H1 (cell line): ENCODE measurements around the gene INO80. TPM values are rescaled to one million over a fixed set of nuclear protein-coding genes. Genes with fewer than 3 reads are reported as not detected.

Experiments
- CTCF ChIA-PET: fragments of 300-600 bp; sonication (Branson Sonifier 250); formaldehyde crosslinking; loops from one replicate; lab custom pipeline; 2021; ENCODE audit not compliant: partially characterized antibody; lab: Charles Lee
- POLR2A ChIA-PET: fragments of 300-600 bp; sonication (Branson Sonifier 250); formaldehyde crosslinking; loops from one replicate; lab custom pipeline; 2021; ENCODE audit warnings: inconsistent platforms; ENCODE audit not compliant: partially characterized antibody; lab: Charles Lee
- DNase-seq, 2 experiments: peaks; one replicate each; pipeline versions ENCODE4 v3.0.0 to v3.0.0-alpha.2; 2010 to 2022; ENCODE audit warnings: low spot score in 2 of 2, low read depth in 1 of 2, mixed read lengths in 1 of 2
- FAIRE-seq: peaks from 2 replicates; lab custom pipeline; 2011; peaks lifted over from hg19 to GRCh38; lab: Jason Lieb, UNC
- H2AFZ ChIP-seq: 2 replicates; pipeline ENCODE4 v1.8.1; 2012; ENCODE audit warnings: low read length, inconsistent platforms
- H2AK5ac ChIP-seq: 2 replicates; pipeline ENCODE4 v1.6.1; 2013; ENCODE audit warnings: low read depth, low read length
- H2BK120ac ChIP-seq: replicated peaks from 2 replicates; pipeline ENCODE3; 2013; ENCODE audit warnings: low read depth, low read length, inconsistent platforms
- H2BK12ac ChIP-seq: 2 replicates; pipeline ENCODE4 v1.6.1; 2013; ENCODE audit warnings: low read depth, low read length
- H2BK15ac ChIP-seq: 2 replicates; pipeline ENCODE4 v1.6.1; 2013; ENCODE audit warnings: low read length
- H2BK20ac ChIP-seq: 2 replicates; pipeline ENCODE4 v1.6.1; 2013; ENCODE audit warnings: low read length
- H2BK5ac ChIP-seq: 2 replicates; pipeline ENCODE4 v1.6.1; 2013; ENCODE audit warnings: low read depth, low read length
- H3K14ac ChIP-seq: 2 replicates; pipeline ENCODE4 v1.6.1; 2013; ENCODE audit warnings: inconsistent platforms; ENCODE audit not compliant: insufficient read length
- H3K18ac ChIP-seq: 2 replicates; pipeline ENCODE4 v1.6.1; 2013; ENCODE audit warnings: low read length; ENCODE audit errors: extremely low read depth
- H3K23ac ChIP-seq: 2 replicates; pipeline ENCODE4 v1.6.1; 2013; ENCODE audit warnings: inconsistent platforms; ENCODE audit not compliant: insufficient read length
- H3K23me2 ChIP-seq: 2 replicates; pipeline ENCODE4 v1.6.1; 2013; ENCODE audit warnings: low read depth, low read length
- H3K27ac ChIP-seq: 2 replicates; pipeline ENCODE4 v1.6.1; 2011; ENCODE audit warnings: low read depth, low read length, inconsistent platforms
- H3K27me3 ChIP-seq, 4 experiments: replicated peaks in 1 of 4; 1 replicate in 1 of 4; 2 replicates in 3 of 4; pipeline versions ENCODE4 v1.6.1 to v1.8.1; 2011 to 2013; ENCODE audit warnings: low read length in 3 of 4, mild to moderate bottlenecking in 3 of 4, inconsistent platforms in 2 of 4, mixed read lengths in 2 of 4, moderate library complexity in 1 of 4; ENCODE audit not compliant: control insufficient read depth in 3 of 4, insufficient read depth in 3 of 4; ENCODE audit errors: extremely low read depth in 1 of 4
- H3K36me3 ChIP-seq, 4 experiments: 2 replicates each; pipeline versions ENCODE4 v1.6.1 to v1.8.1; 2011 to 2013; ENCODE audit warnings: mild to moderate bottlenecking in 4 of 4, low read length in 3 of 4, moderate library complexity in 2 of 4, control low read depth in 1 of 4, inconsistent platforms in 1 of 4; ENCODE audit not compliant: insufficient read depth in 4 of 4, control insufficient read depth in 2 of 4
- H3K4ac ChIP-seq: replicated peaks from 2 replicates; pipeline ENCODE3; 2013; ENCODE audit warnings: low read length, low read depth, mixed read lengths, inconsistent platforms; ENCODE audit not compliant: insufficient read length
- H3K4me1 ChIP-seq, 4 experiments: replicated peaks in 1 of 4; 1 replicate in 1 of 4; 2 replicates in 3 of 4; pipeline versions ENCODE4 v1.6.1 to v1.8.1; 2011 to 2013; ENCODE audit warnings: low read length in 3 of 4, inconsistent platforms in 2 of 4, mixed read lengths in 1 of 4; ENCODE audit not compliant: insufficient read depth in 4 of 4, control insufficient read depth in 3 of 4
- H3K4me2 ChIP-seq, 2 experiments: 2 replicates each; pipeline versions ENCODE4 v1.6.1 to v1.8.1; 2011 to 2013; ENCODE audit warnings: low read depth in 2 of 2, low read length in 2 of 2, control low read depth in 1 of 2, inconsistent platforms in 1 of 2, mild to moderate bottlenecking in 1 of 2; ENCODE audit not compliant: insufficient read depth in 1 of 2
- H3K4me3 ChIP-seq, 4 experiments: fragments of 200-600, 300-600 bp in 1 of 4; sonication (generic), shearing (Covaris generic), sonication (Bioruptor Twin) in 1 of 4; 2 replicates each; pipeline versions ENCODE4 v1.5.1 to v1.8.1; 2011 to 2016; ENCODE audit warnings: low read length in 4 of 4, low read depth in 3 of 4, control low read depth in 2 of 4, inconsistent platforms in 2 of 4, mild to moderate bottlenecking in 2 of 4, mixed read lengths in 1 of 4, moderate library complexity in 1 of 4; ENCODE audit not compliant: insufficient read depth in 2 of 4; ENCODE audit errors: extremely low read depth in 1 of 4
- H3K56ac ChIP-seq: replicated peaks from 2 replicates; pipeline ENCODE3; 2013; ENCODE audit warnings: low read depth, mild to moderate bottlenecking, mixed read lengths, low read length, inconsistent platforms; ENCODE audit not compliant: insufficient read length
- H3K79me1 ChIP-seq: 2 replicates; pipeline ENCODE4 v1.6.1; 2013; ENCODE audit warnings: low read depth, low read length, control low read depth
- H3K79me2 ChIP-seq, 2 experiments: 2 replicates each; pipeline versions ENCODE4 v1.6.1 to v1.8.1; 2012 to 2013; ENCODE audit warnings: low read length in 2 of 2, mild to moderate bottlenecking in 2 of 2, inconsistent platforms in 1 of 2; ENCODE audit not compliant: insufficient read depth in 2 of 2, control insufficient read depth in 1 of 2
- H3K9ac ChIP-seq, 4 experiments: replicated peaks in 1 of 4; 1 replicate in 1 of 4; 2 replicates in 3 of 4; pipeline versions ENCODE4 v1.6.1 to v1.8.1; 2011 to 2013; ENCODE audit warnings: low read depth in 3 of 4, low read length in 3 of 4, control low read depth in 2 of 4, mild to moderate bottlenecking in 2 of 4, moderate library complexity in 2 of 4, inconsistent platforms in 1 of 4; ENCODE audit errors: extremely low read depth in 1 of 4
- H3K9me3 ChIP-seq, 2 experiments: 2 replicates each; pipeline versions ENCODE4 v1.6.1 to v1.8.1; 2012 to 2013; ENCODE audit warnings: mild to moderate bottlenecking in 2 of 2, moderate library complexity in 2 of 2, control low read depth in 1 of 2, inconsistent platforms in 1 of 2, low read depth in 1 of 2, low read length in 1 of 2, mixed read lengths in 1 of 2; ENCODE audit not compliant: insufficient read depth in 2 of 2
- H4K20me1 ChIP-seq, 2 experiments: replicated peaks in 1 of 2; 2 replicates each; pipeline versions ENCODE3 to v1.8.1; 2011 to 2013; ENCODE audit warnings: inconsistent platforms in 2 of 2, low read length in 2 of 2, mild to moderate bottlenecking in 1 of 2; ENCODE audit not compliant: insufficient read depth in 2 of 2, control insufficient read depth in 1 of 2
- H4K5ac ChIP-seq: 2 replicates; pipeline ENCODE4 v1.6.1; 2013; ENCODE audit warnings: low read length, low read depth, mixed read lengths, inconsistent platforms; ENCODE audit not compliant: insufficient read length
- H4K8ac ChIP-seq: 2 replicates; pipeline ENCODE4 v1.8.0; 2013; ENCODE audit warnings: mild to moderate bottlenecking, moderate library complexity, low read length, inconsistent platforms; ENCODE audit not compliant: insufficient read depth; ENCODE audit errors: extremely low read depth
- H4K91ac ChIP-seq: replicated peaks from 2 replicates; pipeline ENCODE3; 2013; ENCODE audit warnings: low read length, mixed read lengths, inconsistent platforms; ENCODE audit not compliant: insufficient read length
- ASH2L ChIP-seq: fragments of 200-600, 300-600 bp; sonication (generic); IDR thresholded peaks from one replicate; pipeline ENCODE4 v1.7.1; 2017; ENCODE audit warnings: low read length
- CREB1 ChIP-seq: IDR thresholded peaks from 2 replicates; pipeline ENCODE4 v1.6.1; 2012; ENCODE audit warnings: inconsistent platforms
- E2F6 ChIP-seq: IDR thresholded peaks from 2 replicates; pipeline ENCODE4 v1.6.1; 2012; ENCODE audit warnings: inconsistent platforms
- EP300 ChIP-seq, 2 experiments: IDR thresholded peaks; 1 replicate in 1 of 2; 2 replicates in 1 of 2; pipeline ENCODE4 v1.6.1; 2011 to 2012; ENCODE audit warnings: low read depth in 2 of 2, low read length in 2 of 2, mild to moderate bottlenecking in 2 of 2, borderline replicate concordance in 1 of 2, inconsistent platforms in 1 of 2, moderate library complexity in 1 of 2
- MAFK ChIP-seq: IDR thresholded peaks from 2 replicates; pipeline ENCODE4 v1.6.1; 2012; ENCODE audit warnings: low read depth, mild to moderate bottlenecking, improper control_type of control experiment, low read length
- POLR2A ChIP-seq, 2 experiments: IDR thresholded peaks; 1 replicate in 1 of 2; 2 replicates in 1 of 2; pipeline ENCODE4 v1.6.1; 2011; ENCODE audit warnings: low read depth in 2 of 2, low read length in 2 of 2, mild to moderate bottlenecking in 2 of 2; ENCODE audit errors: control extremely low read depth in 1 of 2
- POU5F1 ChIP-seq: IDR thresholded peaks from 2 replicates; pipeline ENCODE4 v1.6.1; 2011; ENCODE audit warnings: low read depth, mild to moderate bottlenecking, low read length, moderate library complexity
- TBP ChIP-seq: IDR thresholded peaks from 2 replicates; pipeline ENCODE4 v1.6.1; 2011; ENCODE audit warnings: low read depth, low read length, improper control_type of control experiment
- TCF12 ChIP-seq: IDR thresholded peaks from 2 replicates; pipeline ENCODE4 v1.6.1; 2011; ENCODE audit warnings: low read depth, mild to moderate bottlenecking, low read length
- WGBS, 2 experiments: shearing (Covaris generic) in 1 of 2; methylation state at CpG; one replicate each; pipeline versions ENCODE4 v1.1.6 to v1.1.7; 2013 to 2015; ENCODE audit warnings: low lambda C conversion rate in 2 of 2, mixed read lengths in 2 of 2, inconsistent platforms in 1 of 2, low coverage in 1 of 2, missing lambda C conversion rate in 1 of 2; ENCODE audit not compliant: insufficient replicate concordance in 2 of 2, insufficient coverage in 1 of 2, insufficient read length in 1 of 2; ENCODE audit errors: extremely low coverage in 1 of 2, missing lambda C conversion rate in 1 of 2; 5-methylcytosine and 5-hydroxymethylcytosine counted together
- polyA plus RNA-seq, 7 experiments: library from polyadenylated mRNA; depleted of rRNA in 3 of 7; stranded (reverse) in 5 of 7; unstranded in 2 of 7; fragments of >200 nt in 5 of 7; fragments of 200-250 nt in 2 of 7; gene quantifications; 1 replicate in 5 of 7; 2 replicates in 1 of 7; 4 replicates in 1 of 7; pipeline versions ENCODE4 v1.2.1 to v1.2.3, GENCODE V29; 2011 to 2013; ENCODE audit warnings: missing spikeins in 2 of 7, mixed read lengths in 2 of 7
- total RNA-seq: library from RNA; stranded (reverse); fragmentation: NEBNext Ultra II Directional; extraction: Animal tissue kit (Norgen Biotek cat#: 25700); gene quantifications from 2 replicates; pipeline ENCODE4 v1.2.1, GENCODE V29; 2021

The INO80 gene
- total and polyA plus RNA-seq, 2 of the 8 experiments (the other 6 are each of a cell fraction or from before 2014, with no cell fraction given): 4.3 to 24.5 TPM

- Histone ChIP-seq H3K79me2 (no peaks in the 10 kb centered on the region), H2BK15ac (no peak overlapping the region), H3K4me2 (no peak overlapping the region), H3K4me1 (no peaks in the 10 kb centered on the region), H2AK5ac (no peak overlapping the region), H3K56ac (no peak overlapping the region), H3K23ac (no peak overlapping the region), H3K27me3 (no peaks in the 10 kb centered on the region), H3K9me3 (no peaks in the 10 kb centered on the region), H2AFZ (no peak overlapping the region), H3K4ac (no peak overlapping the region), H2BK5ac (no peak overlapping the region), H2BK12ac (no peak overlapping the region), H2BK20ac (no peak overlapping the region), H3K36me3 (peaks cover 11 to 54% (median 42%) of the 10 kb centered on the region in 4 experiments), H3K4me3 (no peak overlapping the region), H4K8ac (no peak overlapping the region), H2BK120ac (no peak overlapping the region), H3K18ac (no peak overlapping the region), H3K14ac (no peak overlapping the region), H4K91ac (no peak overlapping the region), H3K27ac (no peak overlapping the region), H3K79me1 (no peaks in the 10 kb centered on the region), H4K20me1 (peaks cover 0 to 2% of the 10 kb centered on the region in 2 experiments), H3K9ac (no peak overlapping the region), H3K23me2 (no peaks in the 10 kb centered on the region), H4K5ac (no peak overlapping the region)
- DNase-seq: no peak
- WGBS, 2 experiments: 91% methylated on average over 3 of the region's 3 CpGs; no CpG with 5 or more reads in 1 of the 2 experiments
- TF ChIP-seq TCF12 (no peak), E2F6 (no peak), POLR2A (IDR thresholded peaks at IDR 0.05; ENCODE audit: control extremely low read depth in 1 of 2, low read depth in 2 of 2, low read length in 2 of 2) (no peak), MAFK (no peak), POU5F1 (no peak), CREB1 (no peak), EP300 (IDR thresholded peaks at IDR 0.05; ENCODE audit: borderline replicate concordance in 1 of 2, low read depth in 2 of 2, low read length in 2 of 2) (no peak), TBP (no peak), ASH2L (no peak)
- ChIA-PET POLR2A (interaction anchor here (1.3 kb wide), 1 partner anchor 27 kb away, joined by 3 read pairs; no protein-coding TSS in a partner anchor), CTCF (no interaction called here)
- no peak for FAIRE-seq
Observed at GRCh38 chr15:41072013-41072412, 44.1 kb downstream of the INO80 start.
